SK-N-SH treated with all-trans-retinoic acid at 6 μM for 48 hours (cell line): Measurements from ENCODE around the gene RBP5.

Experiments
- ATAC-seq: fragments of 200-7000 bp; cut with Tn5 transposase; 3 replicates; pipeline ENCODE4 v1.9.1; 2020; ENCODE audit warnings: mild to moderate bottlenecking, moderate library complexity
- ARNTL ChIP-seq: fragments of 450-650 bp; formaldehyde crosslinking; IDR thresholded peaks from 2 replicates; pipeline ENCODE4 v1.5.0; 2020; ENCODE audit warnings: low read depth, mild to moderate bottlenecking, moderate library complexity, borderline replicate concordance
- BACH2 ChIP-seq: fragments of 250-450 bp; sonication (Bioruptor Pico); IDR thresholded peaks from 2 replicates; pipeline ENCODE4 v1.9.0; 2021; ENCODE audit warnings: mild to moderate bottlenecking, borderline replicate concordance
- CSDC2 ChIP-seq: fragments of 250-450 bp; sonication (Bioruptor Pico); IDR thresholded peaks from 2 replicates; pipeline ENCODE4 v1.5.0; 2020; ENCODE audit warnings: mild to moderate bottlenecking, moderate library complexity
- ESRRG ChIP-seq: fragments of 250-450 bp; sonication (Bioruptor Pico); IDR thresholded peaks from 2 replicates; pipeline ENCODE4 v1.6.1; 2021; ENCODE audit warnings: mild to moderate bottlenecking
- GLIS3 ChIP-seq: fragments of 250-450 bp; sonication (Bioruptor Pico); IDR thresholded peaks from 2 replicates; pipeline ENCODE4 v1.5.0; 2020; ENCODE audit warnings: mild to moderate bottlenecking, moderate library complexity
- ISL1 ChIP-seq: fragments of 250-450 bp; sonication (Bioruptor Pico); IDR thresholded peaks from 2 replicates; pipeline ENCODE4 v2.1.2; 2022; ENCODE audit warnings: mild to moderate bottlenecking, moderate library complexity
- OSR1 ChIP-seq: fragments of 250-450 bp; sonication (Bioruptor Pico); IDR thresholded peaks from 2 replicates; pipeline ENCODE4 v1.8.0; 2022; ENCODE audit warnings: moderate library complexity, mild to moderate bottlenecking, inconsistent platforms
- PPARA ChIP-seq: fragments of 250-450 bp; sonication (Bioruptor Pico); IDR thresholded peaks from 2 replicates; pipeline ENCODE4 v1.5.0; 2020; ENCODE audit warnings: mild to moderate bottlenecking, borderline replicate concordance
- RARB ChIP-seq: fragments of 250-450 bp; sonication (Bioruptor Pico); IDR thresholded peaks from 2 replicates; pipeline ENCODE4 v1.8.0; 2021; ENCODE audit warnings: mild to moderate bottlenecking, moderate library complexity
- SNAI2 ChIP-seq: fragments of 250-450 bp; sonication (Bioruptor Pico); IDR thresholded peaks from 2 replicates; pipeline ENCODE4 v1.5.0; 2020; ENCODE audit warnings: mild to moderate bottlenecking, moderate library complexity
- TCF4 ChIP-seq: fragments of 250-450 bp; sonication (Bioruptor Pico); IDR thresholded peaks from 2 replicates; pipeline ENCODE4 v1.8.0; 2021; ENCODE audit warnings: mild to moderate bottlenecking, moderate library complexity, borderline replicate concordance
- TOX ChIP-seq: fragments of 250-450 bp; sonication (Bioruptor Pico); IDR thresholded peaks from 2 replicates; pipeline ENCODE4 v1.8.0; 2021; ENCODE audit warnings: mild to moderate bottlenecking, moderate library complexity, borderline replicate concordance
- TSHZ2 ChIP-seq: fragments of 250-450 bp; sonication (Bioruptor Pico); IDR thresholded peaks from 2 replicates; pipeline ENCODE4 v1.5.0; 2020; ENCODE audit warnings: mild to moderate bottlenecking, moderate library complexity
- ZC3H10 ChIP-seq: fragments of 250-450 bp; sonication (Bioruptor Pico); IDR thresholded peaks from 2 replicates; pipeline ENCODE4 v1.5.1; 2021; ENCODE audit warnings: mild to moderate bottlenecking, moderate library complexity
- ZFP3 ChIP-seq: fragments of 250-450 bp; sonication (Bioruptor Pico); IDR thresholded peaks from 2 replicates; pipeline ENCODE4 v1.5.0; 2020; ENCODE audit warnings: mild to moderate bottlenecking, moderate library complexity
- ZNF565 ChIP-seq: fragments of 450-650 bp; formaldehyde crosslinking; conservative IDR thresholded peaks from 2 replicates; pipeline ENCODE4 v1.5.0; 2020; ENCODE audit warnings: low read depth, mild to moderate bottlenecking, moderate library complexity
- ZNF70 ChIP-seq: fragments of 450-650 bp; formaldehyde crosslinking; IDR thresholded peaks from 2 replicates; pipeline ENCODE4 v1.5.0; 2020; ENCODE audit warnings: mild to moderate bottlenecking, moderate library complexity
- ZNF8 ChIP-seq: fragments of 450-650 bp; formaldehyde crosslinking; IDR thresholded peaks from 2 replicates; pipeline ENCODE4 v1.5.0; 2020; ENCODE audit warnings: mild to moderate bottlenecking, moderate library complexity
- TF ChIP-seq, protein P1 (sequence below): fragments of 250-450 bp; sonication (Bioruptor Pico); IDR thresholded peaks from 2 replicates; pipeline ENCODE4 v1.8.0; 2020; ENCODE audit warnings: mild to moderate bottlenecking, moderate library complexity, borderline replicate concordance
- TF ChIP-seq, protein P2 (sequence below): fragments of 250-450 bp; sonication (Bioruptor Pico); IDR thresholded peaks from 2 replicates; pipeline ENCODE4 v1.8.0; 2021; ENCODE audit warnings: low read depth, mild to moderate bottlenecking, moderate library complexity, borderline replicate concordance
- TF ChIP-seq, protein P3 (sequence below): fragments of 250-450 bp; sonication (Bioruptor Pico); IDR thresholded peaks from 2 replicates; pipeline ENCODE4 v1.5.1; 2020; ENCODE audit warnings: low read depth, mild to moderate bottlenecking, moderate library complexity

The RBP5 gene

GRCh38 chr12:7096006-7096932 is 32.4 kb downstream of the RBP5 start:
- ATAC-seq = no peak
- TF ChIP-seq BACH2 (CRISPR knock-in tag) (no peak), ZNF565 (CRISPR knock-in tag) (no peak), OSR1 (CRISPR knock-in tag) (no peak), TSHZ2 (CRISPR knock-in tag) (no peak), ZNF8 (CRISPR knock-in tag) (no peak), PPARA (CRISPR knock-in tag) (no peak), ISL1 (CRISPR knock-in tag) (no peak), TCF4 (CRISPR knock-in tag) (no peak), ZC3H10 (CRISPR knock-in tag) (no peak), ARNTL (CRISPR knock-in tag) (no peak), CSDC2 (CRISPR knock-in tag) (no peak), RARB (no peak), ESRRG (CRISPR knock-in tag) (no peak)
- TF ChIP-seq, protein P1, sequence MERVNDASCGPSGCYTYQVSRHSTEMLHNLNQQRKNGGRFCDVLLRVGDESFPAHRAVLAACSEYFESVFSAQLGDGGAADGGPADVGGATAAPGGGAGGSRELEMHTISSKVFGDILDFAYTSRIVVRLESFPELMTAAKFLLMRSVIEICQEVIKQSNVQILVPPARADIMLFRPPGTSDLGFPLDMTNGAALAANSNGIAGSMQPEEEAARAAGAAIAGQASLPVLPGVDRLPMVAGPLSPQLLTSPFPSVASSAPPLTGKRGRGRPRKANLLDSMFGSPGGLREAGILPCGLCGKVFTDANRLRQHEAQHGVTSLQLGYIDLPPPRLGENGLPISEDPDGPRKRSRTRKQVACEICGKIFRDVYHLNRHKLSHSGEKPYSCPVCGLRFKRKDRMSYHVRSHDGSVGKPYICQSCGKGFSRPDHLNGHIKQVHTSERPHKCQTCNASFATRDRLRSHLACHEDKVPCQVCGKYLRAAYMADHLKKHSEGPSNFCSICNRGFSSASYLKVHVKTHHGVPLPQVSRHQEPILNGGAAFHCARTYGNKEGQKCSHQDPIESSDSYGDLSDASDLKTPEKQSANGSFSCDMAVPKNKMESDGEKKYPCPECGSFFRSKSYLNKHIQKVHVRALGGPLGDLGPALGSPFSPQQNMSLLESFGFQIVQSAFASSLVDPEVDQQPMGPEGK = no peak
- TF ChIP-seq, protein P2, sequence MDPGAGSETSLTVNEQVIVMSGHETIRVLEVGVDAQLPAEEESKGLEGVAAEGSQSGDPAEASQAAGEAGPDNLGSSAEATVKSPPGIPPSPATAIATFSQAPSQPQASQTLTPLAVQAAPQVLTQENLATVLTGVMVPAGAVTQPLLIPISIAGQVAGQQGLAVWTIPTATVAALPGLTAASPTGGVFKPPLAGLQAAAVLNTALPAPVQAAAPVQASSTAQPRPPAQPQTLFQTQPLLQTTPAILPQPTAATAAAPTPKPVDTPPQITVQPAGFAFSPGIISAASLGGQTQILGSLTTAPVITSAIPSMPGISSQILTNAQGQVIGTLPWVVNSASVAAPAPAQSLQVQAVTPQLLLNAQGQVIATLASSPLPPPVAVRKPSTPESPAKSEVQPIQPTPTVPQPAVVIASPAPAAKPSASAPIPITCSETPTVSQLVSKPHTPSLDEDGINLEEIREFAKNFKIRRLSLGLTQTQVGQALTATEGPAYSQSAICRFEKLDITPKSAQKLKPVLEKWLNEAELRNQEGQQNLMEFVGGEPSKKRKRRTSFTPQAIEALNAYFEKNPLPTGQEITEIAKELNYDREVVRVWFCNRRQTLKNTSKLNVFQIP (CRISPR knock-in tag) = no peak

- TF ChIP-seq ZFP3 (CRISPR knock-in tag) (no peak), ZNF70 (no peak), ZNF8 (CRISPR knock-in tag) (no peak), GLIS3 (no peak), OSR1 (CRISPR knock-in tag) (no peak)
- TF ChIP-seq, protein P1 = no peak
- TF ChIP-seq, all 23 proteins: peak for 0
- ATAC-seq = peak; percentile 8; the same call in 1 of the 3 replicates
These were observed 34.8 kb downstream of the RBP5 start for GRCh38 chr12:7093892-7094291.

GRCh38 chr12:7093486-7093885 is 35.2 kb downstream of the RBP5 start:
- no peak for ATAC-seq
- TF ChIP-seq OSR1 (CRISPR knock-in tag) (no peak), GLIS3 (no peak), ZNF565 (CRISPR knock-in tag) (no peak), TSHZ2 (CRISPR knock-in tag) (no peak), ZFP3 (CRISPR knock-in tag) (no peak), SNAI2 (CRISPR knock-in tag) (no peak), PPARA (CRISPR knock-in tag) (no peak), ARNTL (CRISPR knock-in tag) (no peak), ZNF8 (CRISPR knock-in tag) (no peak), CSDC2 (CRISPR knock-in tag) (no peak), ZC3H10 (CRISPR knock-in tag) (no peak), TOX (CRISPR knock-in tag) (no peak)
- TF ChIP-seq, protein P1 = no peak
- TF ChIP-seq, protein P3, sequence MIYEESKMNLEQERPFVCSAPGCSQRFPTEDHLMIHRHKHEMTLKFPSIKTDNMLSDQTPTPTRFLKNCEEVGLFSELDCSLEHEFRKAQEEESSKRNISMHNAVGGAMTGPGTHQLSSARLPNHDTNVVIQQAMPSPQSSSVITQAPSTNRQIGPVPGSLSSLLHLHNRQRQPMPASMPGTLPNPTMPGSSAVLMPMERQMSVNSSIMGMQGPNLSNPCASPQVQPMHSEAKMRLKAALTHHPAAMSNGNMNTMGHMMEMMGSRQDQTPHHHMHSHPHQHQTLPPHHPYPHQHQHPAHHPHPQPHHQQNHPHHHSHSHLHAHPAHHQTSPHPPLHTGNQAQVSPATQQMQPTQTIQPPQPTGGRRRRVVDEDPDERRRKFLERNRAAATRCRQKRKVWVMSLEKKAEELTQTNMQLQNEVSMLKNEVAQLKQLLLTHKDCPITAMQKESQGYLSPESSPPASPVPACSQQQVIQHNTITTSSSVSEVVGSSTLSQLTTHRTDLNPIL (CRISPR knock-in tag) = no peak
